Calu3 (cell line): ENCODE measurements around the gene SIRT7. TPM values are rescaled to one million over a fixed set of nuclear protein-coding genes. Genes with fewer than 3 reads are reported as not detected.

ENCODE experiments used
- BruUV-seq: library from RNA; stranded (reverse); fragments of 400-500 nt; replicated peaks from 2 replicates; lab custom pipeline; 2021; lab: Mats Ljungman, UMichigan
- CTCF ChIA-PET: fragments of 300-600 bp; sonication (Branson Sonifier 250); formaldehyde crosslinking; loops from one replicate; lab custom pipeline; 2022; ENCODE audit warnings: antibody characterized with exemption; lab: Charles Lee
- DNase-seq: peaks from one replicate; pipeline ENCODE4 v3.0.0; 2022
- H3K27ac Mint-ChIP-seq: one replicate; pipeline ENCODE4 v1.8.0; 2022; ENCODE audit warnings: mixed read lengths; ENCODE audit not compliant: unreplicated experiment
- H3K27me3 Mint-ChIP-seq: one replicate; pipeline ENCODE4 v1.8.0; 2022; ENCODE audit warnings: mixed read lengths; ENCODE audit not compliant: unreplicated experiment
- H3K36me3 Mint-ChIP-seq: one replicate; pipeline ENCODE4 v1.8.0; 2022; ENCODE audit warnings: mild to moderate bottlenecking, moderate library complexity, mixed read lengths; ENCODE audit not compliant: insufficient read depth, unreplicated experiment
- H3K4me1 Mint-ChIP-seq: one replicate; pipeline ENCODE4 v1.8.0; 2022; ENCODE audit warnings: mild to moderate bottlenecking, low read depth, mixed read lengths; ENCODE audit not compliant: unreplicated experiment
- H3K4me3 Mint-ChIP-seq: one replicate; pipeline ENCODE4 v1.8.0; 2022; ENCODE audit warnings: mild to moderate bottlenecking, low read depth, moderate library complexity, mixed read lengths; ENCODE audit not compliant: unreplicated experiment
- H3K9me3 Mint-ChIP-seq: one replicate; pipeline ENCODE4 v1.8.0; 2022; ENCODE audit warnings: low read depth, mixed read lengths; ENCODE audit not compliant: unreplicated experiment
- CTCF ChIP-seq: fragments of 200-600 bp; IDR thresholded peaks from one replicate; pipeline ENCODE4 v1.8.0; 2022; ENCODE audit warnings: antibody characterized with exemption; ENCODE audit not compliant: unreplicated experiment
- intact Hi-C: fragments of 100-400 bp; cut with micrococcal nuclease; formaldehyde crosslinking; loops from one replicate; pipeline ENCODE4 v1.10.0; 2022; ENCODE audit not compliant: unreplicated experiment
- total RNA-seq: library from RNA; stranded (reverse); gene quantifications from 2 replicates; pipeline ENCODE4 v1.2.3, GENCODE V29; 2022

SIRT7 gene
- total RNA-seq, 1 experiment from 2014 or later: 50.3 TPM

GRCh38 chr17:81964081-81964849 lies 46.3 kb upstream of the SIRT7 start:
- no peaks in the 10 kb centered on the region for H3K4me1 Mint-ChIP-seq
- peaks cover 55% of the 10 kb centered on the region for H3K27me3 Mint-ChIP-seq
- BruUV-seq: no TSS peak
- no peaks in the 10 kb centered on the region for H3K9me3 Mint-ChIP-seq
- DNase-seq: no peak
- CTCF ChIA-PET: no interaction called here
- peaks cover 6% of the 10 kb centered on the region for H3K36me3 Mint-ChIP-seq
- intact Hi-C loops: no loop called here
- H3K4me3 Mint-ChIP-seq: no peak overlapping the region
- no peak for TF ChIP-seq CTCF
- H3K27ac Mint-ChIP-seq: no peak overlapping the region

- no TSS peak for BruUV-seq
- Mint-ChIP-seq H3K27me3 (peaks cover 70% of the 10 kb centered on the region), H3K36me3 (peaks cover 6% of the 10 kb centered on the region), H3K9me3 (no peaks in the 10 kb centered on the region), H3K4me1 (no peaks in the 10 kb centered on the region), H3K4me3 (peak overlapping the region; percentile 32), H3K27ac (no peak overlapping the region)
- intact Hi-C loops: no loop called here
- no peak for TF ChIP-seq CTCF
- no peak for DNase-seq
- CTCF ChIA-PET: interaction anchor here (0.9 kb wide), 1 partner anchor 30 kb away, joined by 3 read pairs; no protein-coding TSS in a partner anchor
These were observed 44.8 kb upstream of the SIRT7 start for GRCh38 chr17:81962499-81963441.

- DNase-seq: no peak
- H3K9me3 Mint-ChIP-seq: no peaks in the 10 kb centered on the region
- no peak overlapping the region for H3K27ac Mint-ChIP-seq
- no peaks in the 10 kb centered on the region for H3K4me1 Mint-ChIP-seq
- no peak for TF ChIP-seq CTCF
- peaks cover 6% of the 10 kb centered on the region for H3K36me3 Mint-ChIP-seq
- intact Hi-C loops: loop anchor here (2.0 kb wide), 1 partner anchor 59 kb away; no protein-coding TSS in a partner anchor
- no TSS peak for BruUV-seq
- H3K27me3 Mint-ChIP-seq: peaks cover 77% of the 10 kb centered on the region
- CTCF ChIA-PET: no interaction called here
- H3K4me3 Mint-ChIP-seq: peak overlapping the region; percentile 32
These were observed 43.8 kb upstream of the SIRT7 start for GRCh38 chr17:81961521-81962498.
